Activated CD8-positive, alpha-beta memory T cell treated with anti-CD3 and anti-CD28 coated beads for 36 hours (primary cell): ENCODE data around the gene TSTD2. TPM values are rescaled to one million over a fixed set of nuclear protein-coding genes. Genes with fewer than 3 reads are reported as not detected.
"Not testable (repeated sequence)": the region's sequence is repeated elsewhere in the genome, so short reads cannot be mapped to it uniquely, and the experiment has no call there.

Experiments used
- CTCF ChIA-PET: fragments of 350-600 bp; sonication (Branson Sonifier 250); formaldehyde crosslinking; loops from one replicate; lab custom pipeline; 2021; ENCODE audit warnings: antibody characterized with exemption; lab: Charles Lee
- POLR2A ChIA-PET: fragments of 350-600 bp; sonication (Branson Sonifier 250); formaldehyde crosslinking; loops from one replicate; lab custom pipeline; 2021; ENCODE audit warnings: antibody characterized with exemption; lab: Charles Lee
- total RNA-seq, 2 experiments: library from RNA; stranded (reverse); gene quantifications; one replicate each; pipeline ENCODE4 v1.2.3, GENCODE V29; 2021

The TSTD2 gene
- total RNA-seq, 2 experiments from 2014 or later = 14.5 to 16.3 TPM

- CTCF ChIA-PET = interaction anchor here (1.2 kb wide), 1 partner anchor 62 kb away, joined by 3 read pairs; no protein-coding TSS in a partner anchor
- POLR2A ChIA-PET = interaction anchor here (1.0 to 1.5 kb wide), 4 partner anchors 15 to 63 kb away, joined by 3 to 7 read pairs (median 3); partner anchors contain the start of gene XPA
Observed at GRCh38 chr9:97633859-97634490, 807 bp upstream of the TSTD2 start.

DNA sequence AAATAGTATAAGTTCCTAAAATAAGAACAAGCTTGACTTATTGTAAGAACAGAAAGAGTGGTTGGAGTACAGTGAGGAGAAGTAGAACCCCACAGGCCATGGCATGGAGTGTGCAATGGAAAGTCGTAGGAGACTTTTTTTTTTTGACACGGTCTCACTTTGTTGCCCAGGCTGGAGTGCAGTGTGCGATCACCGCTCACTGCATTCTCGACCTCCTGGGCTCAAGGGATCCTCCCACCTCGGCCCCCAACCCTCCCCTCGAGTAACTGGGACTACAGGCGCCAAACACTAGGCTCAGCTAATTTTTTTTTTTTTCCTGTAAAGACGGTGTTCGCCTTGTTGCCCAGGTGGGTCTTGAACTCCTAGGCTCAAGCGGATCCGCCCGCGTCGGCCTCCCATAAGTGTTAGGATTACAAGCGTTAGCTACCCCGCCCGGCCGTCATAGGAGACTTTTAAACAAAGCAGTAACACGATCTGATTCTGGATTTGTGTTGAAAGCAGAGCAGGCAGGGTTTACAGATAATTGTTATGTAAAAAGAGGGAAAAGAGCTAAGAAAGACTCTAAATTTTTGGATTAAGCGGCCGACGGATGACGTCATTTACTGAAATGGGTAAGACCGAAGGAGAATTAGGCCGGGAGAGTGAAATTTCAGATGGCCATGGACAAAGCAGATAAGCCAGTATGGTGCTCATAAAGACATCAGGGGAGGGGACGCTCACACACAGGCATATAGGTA is 752 bp downstream of the TSTD2 start:
- ChIA-PET POLR2A (interaction anchor here (0.7 to 1.4 kb wide), 6 partner anchors 13 to 350 kb away, joined by 3 to 7 read pairs (median 4); partner anchors contain the start of genes TRMO and XPA), CTCF (interaction anchor here (1.0 to 1.8 kb wide), 3 partner anchors 17 to 64 kb away, joined by 3 to 7 read pairs (median 3); no protein-coding TSS in a partner anchor)

DNA sequence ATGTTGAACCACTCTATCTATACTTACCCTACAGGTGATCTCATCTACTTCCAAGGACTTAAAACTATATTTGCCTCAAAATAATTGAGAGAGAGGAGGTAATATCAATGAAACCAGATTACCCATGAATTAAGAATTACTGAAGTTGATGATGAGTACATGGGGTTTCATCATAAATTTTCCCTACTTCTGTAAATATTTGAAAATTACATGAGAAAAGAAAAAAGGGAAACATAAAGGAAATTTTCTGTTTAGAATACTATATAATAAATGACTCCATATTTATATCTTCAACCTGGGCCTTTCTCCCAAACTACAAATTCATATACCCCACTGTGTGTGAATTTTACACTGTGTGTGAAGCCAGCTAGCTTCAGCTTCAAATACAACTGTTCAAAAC is 2.6 kb downstream of the TSTD2 start:
- ChIA-PET CTCF (interaction anchor here (1.0 kb wide), 1 partner anchor 162 kb away, joined by 3 read pairs; no protein-coding TSS in a partner anchor), POLR2A (no interaction called here)

- ChIA-PET POLR2A (no interaction called here), CTCF (interaction anchor here (1.3 kb wide), 1 partner anchor 294 kb away, joined by 6 read pairs; the partner anchor contains the start of gene TRMO)
Observed at GRCh38 chr9:97629156-97629555, 4.0 kb downstream of the TSTD2 start.

- ChIA-PET POLR2A (no interaction called here), CTCF (interaction anchor here (1.3 kb wide), 1 partner anchor 294 kb away, joined by 6 read pairs; the partner anchor contains the start of gene TRMO)
Observed at GRCh38 chr9:97628668-97629067, 4.5 kb downstream of the TSTD2 start.

DNA sequence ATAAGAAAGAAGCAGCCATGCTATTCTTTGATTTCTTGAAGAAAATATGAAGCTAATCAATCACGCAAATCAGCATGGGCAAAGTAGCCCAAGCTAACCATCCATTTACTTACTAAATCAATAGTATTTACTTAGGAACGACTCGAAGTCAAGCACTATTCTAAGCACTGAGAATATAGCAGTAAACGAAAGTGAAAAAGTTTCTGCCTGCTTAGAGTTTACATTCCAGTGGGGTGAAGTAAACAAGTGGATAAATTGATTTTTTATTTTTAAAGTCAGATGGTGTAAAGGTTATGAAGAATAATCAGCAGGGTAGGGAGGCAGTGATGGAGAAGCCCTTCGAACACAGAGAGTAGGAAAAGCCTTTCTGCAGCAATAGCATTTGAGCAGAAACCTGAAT is 5.5 kb downstream of the TSTD2 start:
- CTCF ChIA-PET = interaction anchor here (1.3 kb wide), 1 partner anchor 295 kb away, joined by 6 read pairs; the partner anchor contains the start of gene TRMO
- POLR2A ChIA-PET = no interaction called here

- CTCF ChIA-PET = no interaction called here
Observed at GRCh38 chr9:97625620-97626019, 7.5 kb downstream of the TSTD2 start.

GRCh38 chr9:97623946-97624345 is 9.2 kb downstream of the TSTD2 start:
- POLR2A ChIA-PET = no interaction called here
- CTCF ChIA-PET = interaction anchor here (0.7 to 1.9 kb wide), 2 partner anchors 9 to 25 kb away, joined by 3 to 8 read pairs; no protein-coding TSS in a partner anchor

More at GRCh38 chr9:97625620-97626019, 7.5 kb downstream of the TSTD2 start:
- POLR2A ChIA-PET = no interaction called here

DNA sequence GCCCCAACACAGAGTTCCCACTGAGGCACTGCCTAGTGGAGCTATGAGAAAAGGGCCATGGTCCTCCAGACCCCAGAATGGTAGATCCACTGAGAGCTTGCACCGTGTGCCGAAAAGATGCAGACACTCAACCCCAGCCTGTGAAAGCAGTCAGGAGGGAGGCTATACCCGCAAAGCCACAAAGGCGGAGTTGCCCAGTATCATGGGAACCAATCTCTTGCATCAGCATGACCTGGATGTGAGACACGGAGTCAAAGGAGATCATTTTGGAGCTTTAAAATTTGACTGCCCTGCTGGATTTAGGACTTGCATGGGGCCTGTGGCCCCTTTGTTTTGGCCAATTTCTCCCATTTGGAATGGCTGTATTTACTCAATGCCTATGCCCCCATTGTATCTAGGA is 10.7 kb downstream of the TSTD2 start:
- POLR2A ChIA-PET = not testable (repeated sequence)
- CTCF ChIA-PET = interaction anchor here (1.9 kb wide), 1 partner anchor 24 kb away, joined by 8 read pairs; no protein-coding TSS in a partner anchor

GRCh38 chr9:97620063-97620462 is 13.1 kb downstream of the TSTD2 start:
- POLR2A ChIA-PET = not testable (repeated sequence)
- CTCF ChIA-PET = interaction anchor here (0.7 kb wide), 1 partner anchor 190 kb away, joined by 3 read pairs; no protein-coding TSS in a partner anchor

GRCh38 chr9:97617939-97618416 is 15.2 kb downstream of the TSTD2 start:
- POLR2A ChIA-PET = interaction anchor here (1.1 kb wide), 1 partner anchor 15 kb away, joined by 3 read pairs; the partner anchor contains the start of genes NCBP1 and TSTD2
- CTCF ChIA-PET = no interaction called here

GRCh38 chr9:97615439-97616072 is 17.6 kb downstream of the TSTD2 start:
- CTCF ChIA-PET = interaction anchor here (0.6 to 2.2 kb wide), 13 partner anchors 9 to 510 kb away, joined by 3 to 11 read pairs (median 4); partner anchors contain the start of genes TDRD7 and TSTD2
- POLR2A ChIA-PET = no interaction called here

- ChIA-PET POLR2A (no interaction called here), CTCF (interaction anchor here (1.8 kb wide), 1 partner anchor 10 kb away, joined by 7 read pairs; no protein-coding TSS in a partner anchor)
Observed at GRCh38 chr9:97604901-97605645, 28.1 kb downstream of the TSTD2 start.

GRCh38 chr9:97602430-97602829 is 30.7 kb downstream of the TSTD2 start:
- POLR2A ChIA-PET = no interaction called here
- CTCF ChIA-PET = interaction anchor here (1.4 to 3.6 kb wide), 2 partner anchors 134 to 190 kb away, joined by 4 to 14 read pairs; no protein-coding TSS in a partner anchor

GRCh38 chr9:97601228-97601898 is 31.8 kb downstream of the TSTD2 start:
- POLR2A ChIA-PET = interaction anchor here (0.6 kb wide), 1 partner anchor 141 kb away, joined by 4 read pairs; no protein-coding TSS in a partner anchor
- CTCF ChIA-PET = interaction anchor here (3.6 kb wide), 1 partner anchor 133 kb away, joined by 14 read pairs; no protein-coding TSS in a partner anchor

DNA sequence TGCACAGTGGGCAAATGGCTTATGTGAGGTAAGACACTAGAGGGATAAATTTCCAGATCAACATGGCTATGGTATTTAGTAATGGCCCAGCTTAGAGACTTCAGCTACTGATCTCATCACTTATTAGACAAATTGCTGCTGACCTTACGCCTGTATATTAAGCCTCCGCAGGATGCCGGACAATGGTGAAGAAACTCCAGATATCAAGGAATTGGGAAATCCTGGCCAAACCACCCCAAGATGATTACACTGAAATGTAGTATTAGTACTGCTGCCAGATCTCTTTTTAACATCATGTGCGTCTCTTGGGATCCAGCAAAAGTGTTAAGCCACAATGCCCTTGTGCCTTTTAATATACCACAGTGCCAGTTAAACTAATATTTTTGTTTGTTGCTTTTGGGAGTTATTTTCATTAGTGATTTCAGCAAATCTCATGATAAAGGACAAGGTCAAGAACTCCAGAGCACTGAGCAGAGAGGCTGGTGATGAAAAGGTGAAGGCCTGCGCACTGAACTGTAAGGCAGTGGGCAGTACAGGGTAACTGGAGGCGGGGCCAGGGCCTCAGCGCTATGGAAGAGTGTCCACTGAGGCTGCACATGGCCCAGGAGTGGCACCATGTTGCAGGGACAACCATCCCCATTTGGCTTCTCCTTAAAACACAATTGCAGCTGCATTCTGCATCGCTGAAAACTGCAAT is 32.5 kb downstream of the TSTD2 start:
- ChIA-PET POLR2A (no interaction called here), CTCF (interaction anchor here (3.6 kb wide), 1 partner anchor 132 kb away, joined by 14 read pairs; no protein-coding TSS in a partner anchor)
